Testis (tissue), 2 donors: ENCODE results near the gene CDC16.

Experiments used
- CTCF ChIP-seq, 3 experiments: fragments of 450-650 bp in 2 of 3; fragments of 200-600 bp in 1 of 3; sonication (generic) in 1 of 3; IDR thresholded peaks; one replicate each; pipeline ENCODE4 v1.5.1; 2016 to 2019; ENCODE audit warnings: antibody characterized with exemption in 3 of 3, mild to moderate bottlenecking in 2 of 3, moderate library complexity in 1 of 3
- POLR2A ChIP-seq: fragments of 450-650 bp; IDR thresholded peaks from one replicate; pipeline ENCODE4 v1.6.1; 2017; ENCODE audit warnings: antibody characterized with exemption, mild to moderate bottlenecking, moderate library complexity

- TF ChIP-seq CTCF (IDR thresholded peaks at IDR 0.05): peak in 2 of 3 experiments; percentile 3 to 11
- TF ChIP-seq POLR2A: no peak
Measured at GRCh38 chr13:114234645-114235421, at the start of gene CDC16.
